HFF-Myc (cell line): ENCODE measurements around the gene EMP2.

Source experiments
- DNase-seq: peaks from one replicate; pipeline ENCODE4 v3.0.0-alpha.2; 2011; ENCODE audit warnings: low read depth; ENCODE audit errors: extremely low read depth
- H3K4me3 ChIP-seq: replicated peaks from 2 replicates; pipeline ENCODE4 v1.5.1; 2011; ENCODE audit warnings: low read depth, mild to moderate bottlenecking, control low read depth, low read length
- CTCF ChIP-seq: IDR thresholded peaks from 2 replicates; pipeline ENCODE4 v1.5.1; 2012; ENCODE audit warnings: mild to moderate bottlenecking, low read depth, low read length, control low read depth; ENCODE audit errors: missing control alignments

Gene EMP2

GRCh38 chr16:10493276-10493675 is 87.1 kb downstream of the EMP2 start:
- no peak for DNase-seq
- no peak overlapping the region for H3K4me3 ChIP-seq
- TF ChIP-seq CTCF = no peak

GRCh38 chr16:10490141-10490540 is 90.3 kb downstream of the EMP2 start:
- no peak for DNase-seq
- TF ChIP-seq CTCF = no peak

GRCh38 chr16:10485698-10486382 is 94.6 kb downstream of the EMP2 start:
- no peak for DNase-seq
- no peak overlapping the region for H3K4me3 ChIP-seq
- no peak for TF ChIP-seq CTCF

More at GRCh38 chr16:10490141-10490540, 90.3 kb downstream of the EMP2 start:
- no peak overlapping the region for H3K4me3 ChIP-seq

GRCh38 chr16:10485159-10485558 is 95.2 kb downstream of the EMP2 start:
- TF ChIP-seq CTCF = no peak
- DNase-seq = no peak
- no peak overlapping the region for H3K4me3 ChIP-seq

GRCh38 chr16:10480151-10480550 is 100.2 kb downstream of the EMP2 start:
- TF ChIP-seq CTCF = no peak
- DNase-seq = no peak
- no peak overlapping the region for H3K4me3 ChIP-seq
